ENCODE measurements around the gene WDR45.

WDR45 gene

DNA sequence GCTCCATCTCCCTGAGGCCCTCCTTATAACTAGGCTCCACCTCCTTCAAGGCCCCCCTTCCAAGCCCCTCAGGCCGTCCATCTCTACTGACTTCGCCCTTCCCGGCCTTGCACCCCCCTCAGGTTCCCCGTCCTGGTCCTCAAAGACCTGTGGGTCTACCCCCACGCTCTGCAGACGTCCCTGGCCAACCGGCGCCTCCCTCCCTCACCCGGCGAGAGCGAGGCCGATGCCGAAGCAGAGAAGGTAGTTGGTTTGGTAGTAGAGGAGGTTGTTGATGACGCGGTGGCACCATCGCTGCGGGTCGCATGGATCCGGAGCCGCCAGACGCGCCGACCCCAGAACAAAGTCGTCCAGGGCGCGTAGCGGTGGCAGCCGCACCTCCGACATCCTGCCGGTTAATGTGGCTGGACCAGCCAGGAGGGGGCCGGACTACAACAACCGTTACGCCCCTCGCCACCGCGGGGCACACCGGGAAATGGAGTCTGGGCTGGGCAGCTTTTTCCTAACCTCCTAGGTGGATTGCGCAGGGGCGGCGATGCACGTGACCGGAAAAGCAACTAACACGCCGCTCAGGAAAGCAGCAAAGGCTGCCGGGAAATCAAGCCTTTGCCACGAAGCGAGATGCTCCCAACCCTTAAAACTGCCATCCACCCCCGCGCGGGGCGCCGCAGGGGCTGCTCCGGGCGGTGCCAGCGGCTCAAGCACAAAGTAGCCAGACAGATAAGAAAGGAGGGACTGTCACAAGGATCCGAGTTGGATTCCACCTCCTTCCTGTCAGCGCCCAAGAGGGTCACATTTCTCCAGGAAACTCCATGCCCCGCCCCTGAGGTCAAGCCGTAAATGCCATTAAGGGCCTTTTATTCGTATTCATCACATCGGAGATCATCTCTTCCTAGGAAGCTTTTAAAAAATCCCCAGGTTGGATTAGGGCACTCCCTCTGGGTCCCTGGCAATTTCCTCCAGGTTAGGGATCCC is 5.8 kb downstream of the WDR45 start, which contains the start of gene PRAF2:
TSS of gene PRAF2 (minus strand) at position 402 of the 975 bp plus-strand sequence. CDS start at position 387, 15 bp downstream.
- DNase-seq (ENCODE audit: low spot score): peak; percentile 63

DNA sequence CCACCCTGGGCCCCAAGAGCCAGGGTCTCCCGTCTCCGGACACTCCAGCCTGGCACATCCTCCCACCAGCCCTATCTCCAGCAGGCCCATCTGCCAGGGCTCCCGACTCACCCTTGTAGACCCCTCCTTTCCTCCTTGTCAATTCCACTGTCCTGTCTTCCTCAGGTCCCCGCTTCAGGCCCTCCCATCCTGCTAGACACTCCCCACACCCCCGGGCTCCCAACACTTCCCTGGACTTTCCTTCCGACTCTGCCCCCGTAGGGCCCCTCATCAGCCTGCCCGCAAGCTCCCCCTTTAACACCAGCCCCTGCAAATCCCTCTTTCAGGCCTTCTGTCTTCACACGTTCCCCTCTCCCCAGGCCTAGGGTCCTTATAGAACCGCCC is 7.0 kb downstream of the WDR45 start:
- no peak for DNase-seq (ENCODE audit: low spot score)

DNA sequence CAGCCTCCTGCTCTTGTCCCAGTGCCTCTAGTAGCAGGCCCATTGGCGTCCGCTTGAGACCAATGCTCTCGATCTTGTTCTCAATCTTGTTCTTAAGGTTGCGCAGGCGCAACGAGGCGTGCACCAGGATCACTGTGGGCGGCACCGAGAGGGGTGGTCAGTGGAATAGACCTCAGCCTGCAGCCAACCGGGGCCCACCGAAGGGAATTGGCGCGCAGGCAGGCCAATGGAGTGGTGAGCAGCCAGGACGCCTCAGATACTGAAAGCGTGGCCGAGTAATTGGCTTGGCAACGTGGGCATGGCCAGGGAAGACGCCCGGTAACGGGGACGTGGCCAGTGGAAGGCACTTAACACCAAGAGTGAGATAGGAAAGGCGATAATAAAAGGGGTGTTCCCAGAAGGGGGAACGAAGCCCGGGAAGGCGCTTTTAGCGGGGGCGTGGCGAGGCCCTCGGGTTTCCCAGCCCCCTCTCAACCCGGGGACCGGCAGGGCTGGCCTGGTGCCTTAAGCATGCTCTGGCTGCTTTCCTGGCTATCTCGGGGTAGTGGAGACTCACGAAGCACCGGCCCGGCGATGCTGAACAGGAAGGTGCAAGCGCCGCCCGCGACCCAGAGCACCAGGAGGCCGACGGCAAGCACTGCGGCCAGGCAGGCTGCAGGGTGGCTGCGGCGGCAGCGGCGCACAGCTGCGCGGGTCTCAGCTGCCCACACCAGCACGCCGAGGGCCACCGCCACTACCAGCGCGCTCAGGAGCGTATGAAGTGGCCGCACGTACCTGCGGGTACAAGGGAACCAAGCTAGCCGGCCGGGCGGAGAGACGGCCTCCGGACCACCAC is 7.6 kb downstream of the WDR45 start:
- no peak for DNase-seq (ENCODE audit: low spot score)

DNA sequence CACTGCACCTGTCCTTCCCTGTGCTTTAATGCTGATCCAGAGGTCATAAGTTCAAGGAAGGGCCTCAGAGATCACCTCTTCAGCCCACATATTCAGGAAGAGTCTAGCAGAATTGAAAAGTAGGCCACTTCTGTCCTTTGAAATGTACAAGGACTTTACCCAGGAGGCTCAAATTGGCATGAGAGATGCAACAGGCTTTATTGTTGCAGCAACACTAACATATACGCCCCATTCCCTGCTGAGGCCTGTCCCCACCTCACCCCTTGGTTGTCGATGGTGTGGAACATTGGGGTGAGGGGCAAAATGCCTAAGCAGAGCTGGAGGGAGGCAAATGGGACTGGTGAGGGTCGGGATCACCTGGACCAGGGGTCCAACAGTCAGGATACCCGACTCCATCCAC is 8.7 kb downstream of the WDR45 start:
- DNase-seq (ENCODE audit: low spot score): no peak

DNA sequence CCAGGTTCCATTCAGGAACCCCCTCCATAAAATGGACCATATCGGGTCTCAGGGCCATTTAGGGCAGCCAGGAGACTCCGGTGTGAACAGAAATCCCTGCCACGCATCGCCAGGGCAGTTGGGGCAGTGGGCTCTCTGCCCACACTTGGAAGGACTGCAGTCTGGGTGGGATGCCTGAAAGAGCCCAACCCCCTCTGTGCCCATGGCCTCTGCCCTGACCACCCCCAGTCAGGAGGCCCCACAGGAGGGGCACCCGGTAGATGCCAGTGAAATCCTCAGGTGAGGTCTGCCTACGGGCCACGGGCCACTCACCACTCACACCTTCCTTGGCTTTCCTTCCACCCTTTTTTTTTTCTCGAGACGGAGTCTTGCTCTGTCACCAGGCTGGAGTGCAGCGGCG is 10.6 kb downstream of the WDR45 start:
- no peak for DNase-seq (ENCODE audit: low spot score)

DNA sequence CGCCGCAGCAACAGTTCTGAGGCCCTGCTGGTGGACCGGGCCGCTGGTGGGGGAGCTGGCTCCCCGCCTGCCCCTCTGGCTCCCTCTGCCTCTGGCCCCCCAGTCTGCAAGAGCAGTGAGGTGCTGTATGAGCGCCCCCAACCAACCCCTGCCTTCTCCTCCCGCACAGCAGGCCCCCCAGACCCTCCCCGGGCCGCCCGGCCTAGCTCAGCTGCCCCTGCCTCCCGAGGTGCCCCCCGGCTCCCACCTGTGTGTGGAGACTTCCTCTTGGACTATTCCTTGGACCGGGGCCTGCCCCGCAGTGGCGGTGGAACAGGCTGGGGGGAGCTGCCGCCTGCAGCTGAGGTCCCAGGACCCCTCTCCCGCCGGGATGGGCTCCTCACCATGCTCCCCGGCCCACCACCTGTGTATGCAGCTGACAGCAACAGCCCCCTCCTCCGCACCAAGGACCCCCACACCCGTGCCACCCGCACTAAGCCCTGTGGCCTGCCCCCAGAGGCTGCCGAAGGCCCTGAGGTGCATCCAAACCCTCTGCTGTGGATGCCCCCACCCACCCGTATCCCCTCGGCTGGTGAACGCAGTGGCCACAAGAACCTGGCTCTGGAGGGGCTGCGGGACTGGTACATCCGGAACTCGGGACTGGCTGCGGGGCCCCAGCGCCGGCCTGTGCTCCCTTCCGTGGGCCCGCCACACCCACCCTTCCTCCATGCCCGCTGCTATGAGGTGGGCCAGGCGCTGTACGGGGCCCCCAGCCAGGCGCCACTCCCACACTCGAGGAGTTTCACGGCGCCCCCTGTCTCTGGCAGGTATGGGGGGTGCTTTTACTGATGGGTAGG is 12.2 kb downstream of the WDR45 start:
- DNase-seq (ENCODE audit: low spot score): no peak

DNA sequence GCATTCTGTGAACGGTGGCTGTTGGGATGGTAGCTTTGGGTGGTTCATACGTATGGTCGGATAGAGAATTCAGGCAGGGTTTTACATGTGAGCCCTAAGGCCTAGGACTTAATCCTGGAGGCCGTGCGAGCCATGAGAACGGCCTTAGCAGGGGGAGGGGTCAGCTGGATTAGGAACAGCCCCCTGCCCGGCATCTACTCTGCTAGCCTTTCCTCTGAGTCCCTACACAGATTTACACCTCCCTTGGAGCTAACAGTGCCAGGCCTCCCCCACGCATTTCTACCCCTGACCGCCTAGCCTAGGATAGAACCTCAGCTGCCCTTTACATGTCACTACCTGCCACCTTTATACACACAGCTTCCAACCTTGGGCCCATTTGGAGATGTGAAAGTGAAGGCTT is 13.0 kb downstream of the WDR45 start:
- DNase-seq (ENCODE audit: low spot score): no peak

DNA sequence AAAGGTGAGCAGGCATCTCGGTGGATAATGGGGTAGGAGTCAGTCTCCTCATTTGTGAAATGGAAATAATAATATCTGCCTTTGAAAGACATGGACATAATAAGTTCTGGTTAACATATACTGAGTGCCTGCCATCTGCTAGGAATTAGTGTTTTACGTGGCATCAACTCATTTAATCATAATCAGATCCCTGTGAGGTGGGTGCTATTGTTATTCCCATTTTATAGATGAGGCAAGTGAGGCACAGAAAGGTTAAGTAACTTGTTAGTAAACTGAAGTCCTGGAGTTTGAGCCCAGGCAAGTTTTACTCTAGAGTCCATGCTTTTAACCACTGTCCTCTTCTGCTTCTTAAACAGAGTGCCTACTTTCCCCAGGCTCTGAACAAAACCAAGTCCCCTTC is 13.4 kb downstream of the WDR45 start:
- DNase-seq (ENCODE audit: low spot score): no peak

DNA sequence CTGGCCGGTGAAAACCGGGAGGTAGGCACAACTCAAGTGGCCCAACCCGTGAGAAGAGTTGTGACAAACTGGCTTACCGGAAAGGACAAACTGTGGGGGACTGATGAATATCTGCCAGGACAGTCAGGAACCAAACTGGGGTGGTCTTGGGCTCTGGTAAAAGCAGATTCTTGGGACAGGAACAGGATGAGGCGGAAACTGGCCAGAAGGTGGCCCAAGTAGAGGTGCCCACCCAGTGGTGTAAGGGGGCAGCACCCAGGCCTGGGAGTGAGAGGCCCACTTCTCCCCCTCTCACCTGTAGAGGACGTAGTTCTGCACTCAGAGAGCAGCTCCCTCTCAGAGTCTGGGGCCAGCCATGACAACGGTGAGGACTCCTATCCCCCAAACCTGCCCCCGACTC is 15.0 kb downstream of the WDR45 start:
- no peak for DNase-seq (ENCODE audit: low spot score)

DNA sequence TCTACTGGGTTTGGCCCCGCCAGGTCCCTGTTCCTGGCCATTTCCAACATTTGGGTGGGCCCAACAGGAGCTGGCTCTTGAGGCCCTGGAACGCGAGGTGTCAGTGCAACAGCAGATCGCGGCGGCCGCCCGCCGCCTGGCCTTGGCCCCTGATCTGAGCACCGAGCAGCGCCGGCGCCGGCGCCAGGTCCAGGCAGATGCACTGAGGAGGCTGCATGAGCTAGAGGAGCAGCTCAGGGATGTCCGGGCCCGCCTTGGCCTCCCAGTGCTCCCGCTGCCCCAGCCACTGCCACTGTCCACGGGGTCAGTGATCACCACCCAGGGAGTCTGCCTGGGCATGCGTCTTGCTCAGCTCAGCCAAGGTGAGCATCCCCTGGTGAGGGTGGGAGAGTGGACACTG is 15.4 kb downstream of the WDR45 start:
- DNase-seq (ENCODE audit: low spot score): no peak

DNA sequence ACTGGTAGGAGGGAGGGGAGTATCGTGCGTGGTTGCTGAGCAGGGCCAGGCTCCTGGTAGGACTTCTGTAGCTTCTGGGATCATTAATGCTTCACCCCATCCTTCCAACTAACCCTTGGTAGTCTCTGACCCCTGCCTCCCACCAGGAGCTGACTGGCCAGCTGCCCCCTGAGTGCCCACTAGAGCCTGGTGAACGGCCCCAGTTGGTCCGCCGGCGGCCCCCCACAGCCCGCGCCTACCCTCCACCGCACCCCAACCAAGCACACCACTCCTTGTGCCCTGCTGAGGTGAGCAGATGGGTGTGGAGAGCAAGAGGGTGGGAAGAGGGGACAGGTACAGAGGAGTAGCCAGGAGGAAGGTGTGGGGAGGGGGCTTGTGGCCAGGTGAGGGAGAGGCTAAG is 16.0 kb downstream of the WDR45 start:
- DNase-seq (ENCODE audit: low spot score): no peak

DNA sequence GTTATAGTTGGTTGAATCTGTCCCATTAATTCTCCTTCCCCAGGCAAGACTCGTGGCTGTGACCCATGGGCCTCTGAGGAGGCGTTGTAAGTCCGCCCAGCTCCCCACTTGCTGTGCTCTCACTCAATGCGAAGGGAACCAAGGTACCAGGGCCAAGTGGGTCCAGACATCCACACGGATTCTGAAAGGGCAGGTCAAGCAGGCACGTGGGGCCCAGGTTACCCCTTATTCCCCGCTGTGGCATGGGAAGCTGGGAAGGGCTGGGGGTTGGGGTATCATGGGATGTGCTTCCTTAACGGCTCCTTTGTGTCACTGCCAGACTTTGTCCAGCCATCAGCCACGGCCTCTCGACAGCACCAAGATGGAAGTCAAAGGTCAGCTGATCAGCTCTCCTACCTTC is 17.8 kb downstream of the WDR45 start:
- DNase-seq (ENCODE audit: low spot score): no peak

DNA sequence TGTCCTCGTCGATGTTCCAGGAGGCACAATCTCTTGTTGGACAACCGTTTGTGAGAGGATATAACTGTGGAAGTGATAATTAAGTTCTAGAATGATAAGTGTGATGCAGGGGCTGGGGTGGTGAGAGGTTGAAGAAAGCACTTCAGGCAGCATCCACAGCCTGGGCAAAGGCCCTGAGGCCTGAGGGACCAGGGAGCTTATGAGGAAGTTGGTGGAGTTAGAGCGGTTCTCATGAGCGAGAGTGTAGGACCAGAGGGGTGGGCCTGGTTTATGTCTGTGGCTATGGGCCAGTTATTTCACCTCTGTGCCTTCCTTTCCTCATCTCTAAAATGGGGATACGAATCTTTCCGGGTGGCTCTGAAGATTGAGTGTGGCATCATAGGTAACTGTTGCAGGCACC is 18.2 kb downstream of the WDR45 start:
- DNase-seq (ENCODE audit: low spot score): no peak

DNA sequence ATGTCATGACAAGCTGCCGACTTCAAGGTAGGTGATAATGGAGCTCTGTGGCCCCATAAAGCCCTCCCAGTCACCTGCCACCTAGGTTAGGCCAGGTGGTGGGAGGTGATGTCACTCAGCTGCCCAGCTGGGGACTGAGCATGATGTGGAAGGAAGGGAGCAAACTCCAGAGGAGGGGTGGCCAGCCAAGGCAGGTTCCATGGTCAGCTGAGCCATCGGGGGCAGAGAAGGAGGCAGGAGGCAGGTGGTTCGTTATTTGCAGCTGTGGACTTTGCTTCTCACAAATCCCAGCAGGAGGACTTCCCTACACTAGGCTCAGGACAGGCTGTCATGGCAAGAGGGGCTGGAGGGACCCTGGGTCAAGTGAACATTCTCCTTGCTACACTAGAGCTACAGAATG is 18.8 kb downstream of the WDR45 start:
- DNase-seq (ENCODE audit: low spot score): no peak

DNA sequence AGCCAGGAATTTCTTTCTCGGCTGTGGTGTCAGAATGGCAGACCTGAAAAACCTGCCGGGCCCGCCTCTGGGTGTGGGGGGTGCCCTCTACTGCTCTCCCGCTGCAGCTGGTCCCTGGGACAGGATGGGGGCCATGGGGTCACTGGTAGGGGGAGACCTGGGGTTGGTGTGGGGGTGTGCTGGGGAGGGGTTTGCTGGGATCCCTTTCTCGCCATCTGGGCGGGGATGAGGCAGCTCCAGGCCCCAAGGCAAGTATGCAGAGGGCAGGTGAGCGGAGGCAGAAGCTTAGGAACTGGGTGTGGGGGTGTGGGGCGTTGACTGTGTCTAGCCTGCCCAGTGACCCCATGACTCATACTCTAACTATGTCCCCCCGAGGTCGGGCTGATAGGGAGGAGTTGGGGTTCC is 20.0 kb downstream of the WDR45 start:
- DNase-seq (ENCODE audit: low spot score): no peak

DNA sequence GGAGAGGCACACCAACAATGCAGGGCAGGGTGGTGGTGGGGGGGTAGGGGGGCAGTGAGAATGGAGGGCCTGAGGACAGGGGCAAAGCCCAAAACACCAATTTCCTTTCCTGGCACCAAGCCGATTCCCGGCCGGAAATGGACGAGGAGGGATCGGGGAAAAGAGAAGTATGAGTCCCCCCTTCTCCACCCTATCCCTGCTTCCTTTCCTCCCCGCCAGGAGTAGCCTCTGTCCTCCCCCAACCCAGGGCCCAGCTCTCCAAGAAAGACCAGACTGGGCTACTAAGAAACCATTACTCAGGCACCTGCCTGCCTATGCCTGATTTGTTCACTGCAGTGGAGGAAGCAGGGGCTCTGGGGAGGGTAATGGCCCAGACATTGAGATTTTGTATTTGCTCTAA is 20.5 kb downstream of the WDR45 start:
- no peak for DNase-seq (ENCODE audit: low spot score)

DNA sequence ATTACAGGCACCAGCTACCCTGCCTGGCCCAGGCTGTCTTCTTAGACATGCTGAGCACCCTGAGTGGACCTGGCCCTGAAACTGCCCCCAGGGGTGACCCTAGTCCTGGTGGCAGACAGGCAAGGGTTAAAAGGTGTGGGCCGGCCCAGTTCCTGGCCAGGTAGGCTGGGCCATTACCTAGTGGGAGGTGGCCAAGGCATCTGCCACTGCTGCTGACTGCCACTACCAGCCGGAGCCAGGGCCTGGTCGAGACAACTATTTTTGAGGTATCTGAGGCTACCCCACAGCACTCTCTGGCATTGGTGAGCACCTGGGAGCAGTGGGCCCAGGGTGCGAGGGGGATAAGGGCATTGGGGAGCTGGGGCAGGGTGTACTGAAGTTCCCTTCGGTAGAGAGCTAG is 20.9 kb downstream of the WDR45 start, which contains the start of gene CCDC120:
TSS of gene CCDC120 (plus strand) at position 206 of the 400 bp plus-strand sequence. CDS start 3,043 bp downstream, outside the sequence.
- DNase-seq (ENCODE audit: low spot score): no peak

DNA sequence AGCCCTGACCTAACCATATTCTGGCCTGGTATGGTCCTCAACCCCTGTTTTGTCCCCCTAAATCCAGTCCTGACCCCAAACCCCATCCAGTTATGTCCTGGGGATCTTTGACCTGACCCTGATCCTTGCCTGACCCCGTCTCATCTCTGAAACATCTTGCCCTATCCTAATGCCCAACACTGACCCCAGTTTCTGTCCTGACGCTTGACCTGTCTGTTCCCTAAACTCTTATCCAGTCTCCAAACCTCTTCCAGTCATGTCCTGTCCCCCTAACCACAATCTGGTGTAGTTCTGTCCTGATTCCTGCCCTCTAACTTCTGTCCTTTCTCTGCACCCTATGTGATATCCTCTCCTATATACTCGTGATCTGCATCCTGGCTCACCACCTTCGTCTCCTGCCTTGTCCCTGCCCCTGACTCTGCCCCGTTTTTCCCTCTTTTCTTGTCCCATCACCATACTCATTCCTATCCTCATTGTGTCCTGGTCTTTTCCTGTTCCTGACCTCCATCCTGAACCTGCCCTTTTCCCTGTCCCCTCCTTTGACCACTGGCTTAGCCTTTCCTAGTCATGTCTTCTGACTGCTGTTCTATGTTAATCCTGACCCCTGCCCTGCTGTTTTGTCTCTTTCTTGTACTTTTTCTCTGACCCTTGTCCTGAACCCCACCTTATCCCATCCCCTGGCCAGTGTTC is 25.5 kb downstream of the WDR45 start:
- DNase-seq (ENCODE audit: low spot score): no peak

DNA sequence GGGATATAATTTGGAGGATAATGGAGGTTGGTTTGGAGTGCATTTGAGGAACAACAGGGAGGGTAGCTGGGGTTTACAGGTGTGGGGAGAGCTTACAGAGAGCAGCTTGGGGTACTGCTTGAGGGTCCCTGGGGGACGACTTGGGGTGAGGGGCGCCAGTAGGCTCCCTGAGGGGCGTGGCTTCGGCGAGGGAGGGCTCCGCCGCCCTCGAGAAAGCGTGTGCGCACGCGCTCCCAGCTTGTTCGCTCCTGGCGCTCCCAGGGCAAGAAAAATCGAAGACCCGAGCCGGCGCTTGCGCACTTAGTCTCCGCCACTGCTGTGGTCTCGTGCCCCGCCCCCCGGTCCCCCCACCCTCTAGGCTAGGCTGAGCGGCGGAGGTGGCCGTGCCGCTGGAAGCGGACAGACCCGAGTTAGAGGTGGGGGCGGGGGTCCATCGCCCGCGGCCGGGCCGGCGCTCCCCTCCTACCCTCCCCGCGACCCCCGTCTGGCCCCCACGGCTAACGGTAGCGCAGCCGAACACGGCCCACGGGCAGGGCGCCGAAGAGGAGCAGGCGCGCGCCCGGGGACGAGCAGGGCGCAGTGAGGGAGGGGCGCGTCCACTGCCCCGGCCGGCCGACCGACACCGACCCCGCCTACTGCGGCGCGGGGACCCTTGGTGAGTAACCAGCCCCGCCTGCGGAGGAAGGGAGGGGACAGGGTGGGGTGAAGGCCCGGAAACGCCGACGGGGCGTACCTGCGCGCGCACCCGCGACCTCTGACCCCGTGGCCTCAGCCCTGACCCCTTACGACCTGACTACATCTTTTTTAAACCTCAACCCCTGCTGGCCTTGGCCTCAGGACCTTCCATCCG is 26.2 kb downstream of the WDR45 start:
- no peak for DNase-seq (ENCODE audit: low spot score)

DNA sequence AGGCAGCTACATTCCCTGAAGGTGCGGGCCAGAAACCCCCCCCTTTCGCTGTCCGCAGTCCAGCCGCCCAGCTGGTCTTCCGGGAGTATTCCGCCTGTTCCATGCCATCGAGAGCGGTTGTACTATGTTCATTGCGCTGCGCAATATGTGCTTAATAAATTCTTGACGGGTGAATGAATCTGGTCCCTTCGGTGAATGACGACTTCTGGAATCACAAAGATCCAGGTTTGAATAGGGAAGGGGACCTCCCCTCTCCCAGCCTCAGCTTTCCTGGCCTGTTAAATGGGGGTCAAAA is 35.8 kb downstream of the WDR45 start:
- DNase-seq (ENCODE audit: low spot score): no peak

Data from kidney capillary endothelial cell (primary cell).